B cell (primary cell): ENCODE results near the gene CYP27A1.

ENCODE experiments used
- EZH2 ChIP-seq: IDR thresholded peaks from 2 replicates; pipeline ENCODE4 v1.6.1; 2012; ENCODE audit warnings: borderline replicate concordance, low read depth, mild to moderate bottlenecking, moderate library complexity, low read length; ENCODE audit not compliant: insufficient read depth, poor library complexity, severe bottlenecking
- TF ChIP-seq, protein P1 (sequence below): fragments of 200-600 bp; IDR thresholded peaks from one replicate; pipeline ENCODE4 v1.8.0; 2022; ENCODE audit warnings: antibody characterized with exemption, mild to moderate bottlenecking

DNA sequence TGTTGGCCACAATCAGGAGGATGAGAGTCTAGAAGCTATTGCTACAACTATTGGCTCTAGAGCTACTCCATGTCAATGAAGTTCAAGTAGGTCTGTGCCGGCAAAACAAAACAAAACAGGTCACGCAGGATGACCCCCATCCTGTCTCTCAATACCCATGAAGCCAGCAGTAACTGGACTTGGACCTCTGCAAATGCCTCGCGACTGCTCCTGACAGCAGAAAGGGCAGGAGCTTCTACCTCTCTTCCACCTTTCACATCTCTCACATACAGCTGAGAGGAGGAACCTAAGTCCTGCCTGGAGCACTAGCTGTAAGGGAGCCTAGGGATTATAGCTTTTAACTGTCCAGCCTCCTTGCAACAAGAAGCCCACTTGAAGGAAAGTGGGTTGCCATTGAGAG lies 33.7 kb downstream of the CYP27A1 start:
- TF ChIP-seq, protein P1, sequence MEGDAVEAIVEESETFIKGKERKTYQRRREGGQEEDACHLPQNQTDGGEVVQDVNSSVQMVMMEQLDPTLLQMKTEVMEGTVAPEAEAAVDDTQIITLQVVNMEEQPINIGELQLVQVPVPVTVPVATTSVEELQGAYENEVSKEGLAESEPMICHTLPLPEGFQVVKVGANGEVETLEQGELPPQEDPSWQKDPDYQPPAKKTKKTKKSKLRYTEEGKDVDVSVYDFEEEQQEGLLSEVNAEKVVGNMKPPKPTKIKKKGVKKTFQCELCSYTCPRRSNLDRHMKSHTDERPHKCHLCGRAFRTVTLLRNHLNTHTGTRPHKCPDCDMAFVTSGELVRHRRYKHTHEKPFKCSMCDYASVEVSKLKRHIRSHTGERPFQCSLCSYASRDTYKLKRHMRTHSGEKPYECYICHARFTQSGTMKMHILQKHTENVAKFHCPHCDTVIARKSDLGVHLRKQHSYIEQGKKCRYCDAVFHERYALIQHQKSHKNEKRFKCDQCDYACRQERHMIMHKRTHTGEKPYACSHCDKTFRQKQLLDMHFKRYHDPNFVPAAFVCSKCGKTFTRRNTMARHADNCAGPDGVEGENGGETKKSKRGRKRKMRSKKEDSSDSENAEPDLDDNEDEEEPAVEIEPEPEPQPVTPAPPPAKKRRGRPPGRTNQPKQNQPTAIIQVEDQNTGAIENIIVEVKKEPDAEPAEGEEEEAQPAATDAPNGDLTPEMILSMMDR: no peak
- no peak for TF ChIP-seq EZH2
